Measurements from ENCODE around the gene EPB41L2.

Gene EPB41L2

GRCh38 chr6:130797061-130797460, 266.0 kb downstream of the EPB41L2 start:
- TF ChIP-seq CTCF (IDR thresholded peaks at IDR 0.05; ENCODE audit: control insufficient read depth, insufficient read depth, low read depth, low read length, missing control alignments) = no peak
- DNase-seq (ENCODE audit: low read depth) = no peak
- no peak overlapping the region for H3K4me3 ChIP-seq (ENCODE audit: control insufficient read depth, low read depth, low read length)

GRCh38 chr6:130796313-130796905, 266.6 kb downstream of the EPB41L2 start:
- DNase-seq (ENCODE audit: low read depth) = no peak
- no peak overlapping the region for H3K4me3 ChIP-seq (ENCODE audit: control insufficient read depth, low read depth, low read length)
- TF ChIP-seq CTCF (IDR thresholded peaks at IDR 0.05; ENCODE audit: control insufficient read depth, insufficient read depth, low read depth, low read length, missing control alignments) = no peak

GRCh38 chr6:130794738-130795137, 268.3 kb downstream of the EPB41L2 start:
- no peak for TF ChIP-seq CTCF (IDR thresholded peaks at IDR 0.05; ENCODE audit: control insufficient read depth, insufficient read depth, low read depth, low read length, missing control alignments)
- H3K4me3 ChIP-seq (ENCODE audit: control insufficient read depth, low read depth, low read length) = no peak overlapping the region
- no peak for DNase-seq (ENCODE audit: low read depth)

GRCh38 chr6:130794010-130794697, 268.9 kb downstream of the EPB41L2 start:
- no peak for TF ChIP-seq CTCF (IDR thresholded peaks at IDR 0.05; ENCODE audit: control insufficient read depth, insufficient read depth, low read depth, low read length, missing control alignments)

More at GRCh38 chr6:130794010-130794697, 268.9 kb downstream of the EPB41L2 start:
- H3K4me3 ChIP-seq (ENCODE audit: control insufficient read depth, low read depth, low read length) = no peak overlapping the region
- DNase-seq (ENCODE audit: low read depth) = no peak

Data from AG09309 (cell line).